GM21786 (cell line): ENCODE data around the gene SCYL3.
A peak's percentile ranks its signal among the peaks of the same experiment; 100 is the strongest.

ENCODE experiments used
- ATAC-seq: cut with Tn5 transposase; IDR thresholded peaks from one replicate; pipeline ENCODE4 v1.9.1; 2021; ENCODE audit not compliant: unreplicated experiment

The SCYL3 gene

GRCh38 chr1:169901115-169901514 lies 7.4 kb upstream of the SCYL3 start:
- no peak for ATAC-seq

DNA sequence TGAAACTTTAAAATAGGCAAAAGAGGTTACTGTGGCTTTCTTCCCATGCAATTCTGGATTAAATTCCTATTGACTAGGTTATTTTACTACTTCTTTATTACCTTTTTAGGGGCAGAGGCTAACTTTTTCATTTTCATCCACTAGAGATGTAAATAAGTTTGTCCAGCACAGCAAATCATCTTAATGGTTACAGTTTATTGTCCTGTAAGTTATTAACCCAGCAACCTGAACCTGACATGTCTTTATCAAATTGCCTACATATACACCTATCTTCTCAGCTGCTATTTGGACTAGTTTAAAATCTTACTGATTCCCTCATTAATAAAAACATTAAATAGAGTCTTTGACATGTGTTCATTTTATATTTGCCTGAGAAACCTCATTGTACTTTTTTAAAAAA lies 6.9 kb upstream of the SCYL3 start:
- ATAC-seq: no peak

DNA sequence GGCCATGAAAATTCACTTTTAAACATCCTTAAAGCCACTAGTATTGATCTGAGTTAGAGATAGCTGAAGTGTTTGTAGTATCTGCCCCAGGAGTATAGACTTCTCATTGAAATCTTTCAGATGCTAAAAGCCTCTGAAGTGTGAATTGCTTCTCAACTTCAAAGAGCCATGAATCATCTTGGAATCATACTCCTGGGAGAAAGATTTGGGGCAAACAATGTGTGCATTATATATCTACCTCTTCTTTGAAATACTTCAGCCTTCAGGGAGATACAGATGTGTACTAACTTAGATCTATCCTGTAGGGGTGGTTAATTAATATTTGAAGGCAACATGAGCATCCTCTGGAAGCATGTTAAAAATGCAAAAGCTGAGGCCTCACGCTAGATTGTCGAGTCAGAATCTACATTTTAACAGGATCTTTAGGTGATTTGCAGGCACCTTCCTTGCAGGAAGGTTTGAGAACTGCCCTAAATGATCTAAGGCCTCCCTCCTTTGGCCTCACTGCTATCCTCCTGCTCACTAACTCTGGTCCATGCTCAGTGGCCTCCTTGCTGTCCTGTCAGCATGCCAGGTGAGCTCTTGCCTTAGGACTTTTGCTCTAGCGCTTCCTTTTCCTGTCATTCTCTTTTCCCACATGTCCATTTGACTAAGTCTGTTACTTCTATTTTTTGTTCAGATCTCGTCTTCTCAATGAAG lies 6.0 kb upstream of the SCYL3 start:
- no peak for ATAC-seq

GRCh38 chr1:169896013-169896412 lies 2.3 kb upstream of the SCYL3 start:
- no peak for ATAC-seq

DNA sequence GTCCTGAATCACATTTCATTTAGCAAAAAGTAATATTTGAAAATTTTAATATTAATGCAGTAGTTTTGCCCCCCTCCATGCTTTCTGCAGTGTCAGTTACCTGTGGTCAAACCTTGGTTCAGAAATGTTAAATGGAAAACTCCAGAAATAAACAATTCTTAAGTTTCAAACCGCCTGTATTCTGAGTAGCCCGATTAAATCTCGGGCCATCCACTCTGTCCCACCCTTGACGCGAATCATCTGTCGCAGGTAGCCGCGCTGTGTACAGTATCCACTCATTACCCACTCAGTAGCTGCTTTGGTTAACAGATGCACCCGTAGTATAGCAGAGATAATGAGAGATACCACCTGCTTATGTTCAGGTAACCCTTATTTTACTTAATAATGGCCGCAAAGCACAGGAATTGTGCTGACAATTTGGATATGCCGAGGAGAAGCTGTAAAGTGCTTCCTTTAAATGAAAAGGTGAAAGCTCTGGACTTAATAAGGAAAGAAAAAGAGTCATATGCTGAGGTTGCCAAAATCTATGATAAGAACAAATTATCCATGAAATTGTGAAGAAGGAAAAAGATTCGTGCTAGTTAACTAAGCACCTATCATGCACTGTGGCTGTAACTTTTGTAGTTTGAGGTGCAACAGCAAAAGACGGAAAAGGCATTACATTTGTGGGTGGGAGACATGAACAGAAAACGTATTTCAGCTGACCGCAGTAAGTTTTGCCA lies 889 bp upstream of the SCYL3 start:
- no peak for ATAC-seq

- peak; percentile 4 for ATAC-seq
Observed at GRCh38 chr1:169892927-169893644, 610 bp downstream of the SCYL3 start.

DNA sequence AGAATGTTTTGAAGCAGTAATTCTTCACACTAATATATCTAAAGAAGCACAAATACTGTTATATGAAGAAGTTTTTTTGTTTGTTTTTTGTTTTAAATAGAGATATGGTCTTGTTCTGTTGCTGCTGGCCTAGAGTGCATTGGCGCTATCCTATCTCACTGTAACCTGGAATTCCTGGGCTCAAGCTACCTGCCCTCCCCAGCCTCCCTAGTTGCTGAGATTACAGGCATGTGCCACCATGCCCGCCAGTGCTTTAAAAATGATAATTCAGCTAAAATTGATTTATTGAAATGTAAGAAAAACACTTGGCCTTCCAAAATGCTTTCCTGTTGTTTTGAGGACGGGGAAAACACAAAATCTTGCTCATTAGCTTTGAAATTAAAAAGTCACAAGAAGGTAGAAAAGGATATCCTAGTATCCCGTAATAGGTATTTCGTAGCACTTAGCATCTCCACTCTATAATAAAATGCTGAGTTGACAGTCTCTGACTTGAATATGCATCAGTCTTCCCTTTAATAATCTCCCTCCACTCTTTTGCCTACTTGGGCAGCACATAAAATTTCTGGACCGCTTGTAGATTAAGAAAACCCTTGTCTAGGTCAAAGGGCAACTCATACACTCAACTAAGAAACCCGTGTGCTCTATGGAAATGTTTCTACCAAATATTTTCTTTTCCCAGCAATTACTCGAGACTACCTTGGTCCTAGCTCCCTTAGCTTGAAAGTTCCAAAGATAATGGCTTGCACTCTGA lies 1.3 kb downstream of the SCYL3 start:
- no peak for ATAC-seq

DNA sequence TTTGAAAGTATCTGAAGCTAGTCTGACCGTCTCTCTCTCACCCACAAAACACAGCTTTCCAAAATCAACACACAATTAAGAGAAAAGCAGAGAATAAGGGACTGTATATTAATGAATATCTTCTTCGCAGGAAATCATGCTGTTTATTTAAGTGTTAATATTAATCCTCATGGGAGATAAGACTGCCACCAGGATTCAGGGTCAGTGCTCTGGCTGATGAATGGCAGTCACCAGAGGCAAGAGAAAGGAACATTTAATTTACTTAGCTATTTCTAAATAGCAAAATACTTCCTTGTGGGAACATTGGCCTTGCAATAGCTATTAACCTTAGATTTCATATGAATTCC lies 2.2 kb downstream of the SCYL3 start:
- no peak for ATAC-seq

- ATAC-seq: no peak
Observed at GRCh38 chr1:169890761-169891538, 2.7 kb downstream of the SCYL3 start.

DNA sequence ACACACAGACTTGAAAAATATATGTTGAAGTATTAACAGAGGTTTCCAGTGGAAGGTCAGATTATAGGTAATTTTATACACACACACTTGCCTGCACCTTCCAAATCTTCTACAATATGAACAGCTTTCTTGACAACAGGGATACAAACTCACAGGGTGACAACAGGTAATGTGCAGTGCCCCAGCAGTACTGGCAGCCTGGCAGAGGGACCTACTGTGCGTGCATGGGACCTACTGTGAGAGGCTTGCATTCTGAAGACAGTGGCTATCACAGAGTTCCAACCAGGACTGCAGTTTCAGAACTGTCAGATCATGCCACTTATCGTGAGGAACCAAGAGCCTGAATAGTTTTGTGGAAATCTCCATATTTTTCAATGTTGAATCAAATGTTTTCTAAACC lies 3.8 kb downstream of the SCYL3 start:
- no peak for ATAC-seq

- ATAC-seq: no peak
Observed at GRCh38 chr1:169886931-169887330, 6.8 kb downstream of the SCYL3 start.

DNA sequence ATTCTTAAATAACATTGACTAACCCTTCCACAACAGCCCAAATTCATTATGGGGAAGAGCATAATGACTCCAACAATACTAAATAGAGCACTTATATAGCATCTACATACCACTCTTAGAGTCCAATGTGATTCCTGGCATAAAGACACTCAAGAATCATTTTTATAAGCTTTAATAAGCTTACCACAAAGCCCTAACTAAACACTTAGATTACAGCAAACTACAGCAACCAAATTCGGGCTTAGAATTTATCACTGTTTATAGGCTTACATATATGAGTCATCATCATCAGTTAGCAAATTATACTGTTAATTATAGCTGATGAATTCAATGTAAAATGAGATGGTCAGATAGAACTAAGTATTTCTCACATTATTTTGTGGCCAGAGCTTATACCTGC lies 7.3 kb downstream of the SCYL3 start:
- no peak for ATAC-seq

DNA sequence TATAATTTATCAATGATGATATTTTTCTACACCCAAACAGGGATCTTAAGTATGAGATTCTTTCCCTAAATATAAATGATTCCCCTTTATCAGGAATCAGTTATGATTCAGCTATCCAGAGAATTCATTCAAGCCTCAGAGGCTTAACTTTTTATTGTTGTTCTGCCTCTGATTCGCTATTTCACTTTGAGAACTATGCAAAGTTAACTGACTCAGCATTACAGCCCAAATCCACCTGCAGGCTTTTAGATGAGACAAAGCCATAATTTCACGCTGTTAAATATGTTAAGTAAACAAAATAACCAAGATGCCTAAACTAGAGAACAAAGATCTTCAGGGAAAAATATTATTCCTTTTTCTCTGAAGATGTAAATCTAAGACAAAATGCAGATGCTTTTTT lies 8.5 kb downstream of the SCYL3 start:
- no peak for ATAC-seq

- ATAC-seq: no peak
Observed at GRCh38 chr1:169884634-169885033, 9.1 kb downstream of the SCYL3 start.

DNA sequence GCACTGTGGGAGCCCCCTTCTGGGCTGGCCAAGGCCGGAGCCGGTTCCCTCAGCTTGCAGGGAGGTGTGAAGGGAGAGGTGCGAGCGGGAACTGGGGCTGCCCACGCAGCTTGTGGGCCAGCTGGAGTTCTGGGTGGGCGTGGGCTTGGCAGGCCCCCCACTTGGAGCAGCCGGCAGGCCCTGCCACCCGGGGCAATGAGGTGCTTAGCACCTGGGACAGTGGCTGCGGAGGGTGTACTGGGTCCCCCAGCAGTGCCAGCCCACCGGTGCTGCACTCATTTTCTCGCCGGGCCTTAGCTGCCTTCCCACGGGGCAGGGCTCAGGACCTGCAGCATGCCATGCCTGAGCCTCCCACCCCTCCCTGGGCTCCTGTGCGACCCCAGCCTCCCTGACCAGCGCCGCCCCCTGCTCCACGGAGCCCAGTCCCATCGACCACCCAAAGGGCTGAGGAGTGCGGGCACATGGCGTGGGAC lies 11.6 kb downstream of the SCYL3 start:
- no peak for ATAC-seq

- ATAC-seq: no peak
Observed at GRCh38 chr1:169879034-169879840, 14.5 kb downstream of the SCYL3 start.

DNA sequence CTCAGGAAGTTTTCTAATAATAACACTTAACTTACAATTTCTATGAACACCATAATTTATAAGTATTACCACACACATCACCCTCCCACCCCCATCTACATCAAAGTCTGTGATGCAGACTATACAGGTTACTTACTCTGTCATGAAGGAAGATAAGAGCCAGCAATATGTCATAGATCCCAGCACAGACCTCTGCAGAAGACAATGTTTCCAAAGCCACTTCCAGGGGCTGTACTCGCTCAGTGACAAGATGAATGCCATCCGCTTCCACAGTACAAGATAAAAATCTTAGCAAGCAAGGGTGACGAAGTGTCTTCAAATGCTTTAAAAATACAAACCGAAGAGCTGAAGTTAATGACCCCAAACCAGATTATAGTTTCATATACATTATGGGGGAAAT lies 15.2 kb downstream of the SCYL3 start:
- no peak for ATAC-seq

GRCh38 chr1:169877800-169878491 lies 15.8 kb downstream of the SCYL3 start:
- no peak for ATAC-seq

- ATAC-seq: no peak
Observed at GRCh38 chr1:169874229-169874628, 19.5 kb downstream of the SCYL3 start.
